Aorta (tissue), 5 donors: ENCODE data around the gene AMIGO1. TPM values are rescaled to one million over a fixed set of nuclear protein-coding genes. Genes with fewer than 3 reads are reported as not detected.

Experiments
- ATAC-seq: fragments of 200-7000 bp; cut with Tn5 transposase; one replicate; pipeline ENCODE4 v1.9.1; 2022; ENCODE audit warnings: moderate library complexity; ENCODE audit not compliant: low FRiP score
- DNase-seq, 2 donors: peaks; one replicate each; pipeline ENCODE4 v3.0.0-alpha.2; 2020
- H3K27ac ChIP-seq, 2 donors: one replicate each; pipeline ENCODE4 v1.5.1; 2013; ENCODE audit warnings: low read length in 2 of 2, mild to moderate bottlenecking in 2 of 2, moderate library complexity in 2 of 2, control low read depth in 1 of 2, inconsistent platforms in 1 of 2, low read depth in 1 of 2
- H3K27me3 ChIP-seq, 2 donors: one replicate each; pipeline ENCODE4 v1.6.1; 2013; ENCODE audit warnings: control low read depth in 1 of 2, low read length in 1 of 2, mild to moderate bottlenecking in 1 of 2, moderate library complexity in 1 of 2; ENCODE audit not compliant: insufficient read depth in 2 of 2, control insufficient read depth in 1 of 2
- H3K36me3 ChIP-seq, 2 donors: one replicate each; pipeline ENCODE4 v1.6.1; 2013; ENCODE audit warnings: control low read depth in 1 of 2, low read length in 1 of 2, mild to moderate bottlenecking in 1 of 2; ENCODE audit not compliant: insufficient read depth in 2 of 2, control insufficient read depth in 1 of 2
- H3K4me1 ChIP-seq, 2 donors: one replicate each; pipeline ENCODE4 v1.6.1; 2013; ENCODE audit warnings: low read length in 2 of 2, control low read depth in 1 of 2, mild to moderate bottlenecking in 1 of 2, moderate library complexity in 1 of 2; ENCODE audit not compliant: insufficient read depth in 2 of 2, control insufficient read depth in 1 of 2
- H3K4me3 ChIP-seq, 2 donors: one replicate each; pipeline ENCODE4 v1.5.1; 2013; ENCODE audit warnings: low read length in 2 of 2, control low read depth in 1 of 2, mild to moderate bottlenecking in 1 of 2
- H3K9me3 ChIP-seq: one replicate; pipeline ENCODE4 v1.6.1; 2013; ENCODE audit warnings: mild to moderate bottlenecking, low read length; ENCODE audit not compliant: control insufficient read depth
- WGBS, 2 donors: extraction: QIAGEN DNeasy Blood & Tissue Kit; methylation state at CpG; one replicate each; pipeline ENCODE4 v1.1.7; 2013; 5-methylcytosine and 5-hydroxymethylcytosine counted together
- intact Hi-C, 2 donors: fragments of 100-400 bp; cut with DNase I; formaldehyde crosslinking; loops; one replicate each; pipeline versions ENCODE4 v1.14.2 to v1.15.0; 2022
- polyA plus RNA-seq, 2 donors: library from polyadenylated mRNA; stranded (reverse); fragments of 200-250 nt; gene quantifications; one replicate each; pipeline ENCODE4 v1.2.3, GENCODE V29; 2013
- total RNA-seq, 2 donors: library from RNA; stranded (reverse); fragmentation: NEBNext Ultra II Directional; extraction: Animal tissue kit (Norgen Biotek cat#: 25700); gene quantifications; one replicate each; pipeline ENCODE4 v1.2.1, GENCODE V29; 2021
- donor health status: healthy with polysubstance abuse.
- donor health status: Bipolar disorder and iron deficiency.
- donor health status: DM: no; HTN: no; CAD: no.
- donor health status: DM: no; HTN: no; CAD: no.
- donor health status: DM: yes; HTN: yes; CAD: no.

The AMIGO1 gene
- total and polyA plus RNA-seq, 4 donors, result 3.1 to 7.7 (median 4.2) TPM

GRCh38 chr1:109467301-109467777 is 42.2 kb downstream of the AMIGO1 start:
- intact Hi-C loops, result no loop called here

DNA sequence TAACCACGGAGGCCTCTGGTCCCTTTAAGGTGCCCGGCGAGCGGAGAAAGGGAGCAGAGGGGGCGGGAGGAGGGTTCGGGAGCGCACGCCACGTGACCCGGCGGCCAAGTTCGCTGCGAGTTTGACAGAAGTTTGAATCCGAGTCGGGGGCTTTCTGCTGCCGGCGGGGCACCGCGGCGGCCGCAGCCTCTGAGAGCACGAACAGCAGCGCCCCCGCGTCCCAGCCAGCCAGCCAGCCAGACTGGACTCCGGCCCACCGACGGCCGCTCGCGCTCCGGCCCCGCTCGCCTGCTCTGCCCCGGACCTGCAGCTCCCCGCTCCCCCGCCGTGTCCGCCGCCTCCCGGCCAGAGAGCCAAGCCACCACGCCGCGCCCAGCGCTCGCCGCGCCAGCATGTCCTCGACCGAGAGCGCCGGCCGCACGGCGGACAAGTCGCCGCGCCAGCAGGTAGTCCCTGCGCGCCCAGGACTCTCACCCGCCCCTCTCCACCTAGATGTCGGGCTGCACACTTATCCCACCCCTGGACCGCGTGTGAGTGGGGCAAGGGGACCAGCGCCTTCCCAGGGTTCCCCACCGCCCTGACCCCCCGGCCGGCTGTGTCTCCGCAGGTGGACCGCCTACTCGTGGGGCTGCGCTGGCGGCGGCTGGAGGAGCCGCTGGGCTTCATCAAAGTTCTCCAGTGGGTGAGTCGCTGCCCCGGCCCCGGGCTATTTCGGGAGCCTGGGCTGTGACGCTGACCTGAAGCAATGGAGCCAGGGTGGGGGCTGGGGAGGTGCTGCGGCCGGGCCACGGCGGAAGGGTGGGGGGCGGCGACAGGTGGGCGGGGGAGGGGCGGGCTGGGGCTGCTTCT is 42.9 kb downstream of the AMIGO1 start, which contains the start of gene SYPL2:
TSS of gene SYPL2 (plus strand) at position 95 of the 849 bp plus-strand sequence. CDS start at position 393, 298 bp downstream.
- DNase-seq (peak; percentile 71 to 90), ATAC-seq (peak; percentile 87)
- Histone ChIP-seq H3K9me3 (no peaks in the 10 kb centered on the region), H3K4me3 (peak within 1 kb of the TSS; percentile 51 to 74), H3K4me1 (no peaks in the 10 kb centered on the region), H3K27ac (peak within 1 kb of the TSS in 1 of 2 donors; percentile 62), H3K36me3 (no peaks in the 10 kb centered on the region), H3K27me3 (no peaks in the 10 kb centered on the region)
- WGBS, 2 donors, result 1% methylated on average over 81 to 88 of the region's 88 CpGs
- intact Hi-C loops, result no loop called here

More at GRCh38 chr1:109467301-109467777, 42.2 kb downstream of the AMIGO1 start:
- Histone ChIP-seq H3K9me3 (no peaks in the 10 kb centered on the region), H3K36me3 (no peaks in the 10 kb centered on the region), H3K4me3 (peak overlapping the region; percentile 51 to 74), H3K27ac (peak overlapping the region in 1 of 2 donors; percentile 37), H3K27me3 (no peaks in the 10 kb centered on the region), H3K4me1 (no peaks in the 10 kb centered on the region)
- 9 to 20% methylated on average over 22 to 23 of the region's 23 CpGs for WGBS, 2 donors
- DNase-seq (no peak), ATAC-seq (peak; percentile 30)

DNA sequence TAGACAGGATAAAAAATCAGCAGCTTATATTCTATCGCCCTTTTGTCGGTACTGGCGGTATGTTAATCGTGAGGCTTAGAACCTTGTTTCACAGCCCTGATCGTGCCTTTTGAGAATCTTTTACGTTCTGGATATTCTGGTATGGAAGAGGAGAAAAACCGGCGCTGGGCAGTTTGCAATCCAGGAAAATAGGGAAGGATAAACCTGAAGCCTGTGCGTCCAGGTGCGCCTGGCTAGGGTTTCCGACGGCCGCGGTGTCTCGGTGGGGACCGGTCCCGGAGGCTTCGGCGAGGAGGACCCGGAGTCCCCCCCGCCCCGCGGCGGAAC is 43.4 kb downstream of the AMIGO1 start:
- intact Hi-C loops, result no loop called here
- Histone ChIP-seq H3K36me3 (no peaks in the 10 kb centered on the region), H3K27me3 (no peaks in the 10 kb centered on the region), H3K4me1 (no peaks in the 10 kb centered on the region), H3K4me3 (peak overlapping the region; percentile 51 to 74), H3K9me3 (no peaks in the 10 kb centered on the region), H3K27ac (peak overlapping the region in 1 of 2 donors; percentile 62)
- no peak for ATAC-seq
- WGBS, 2 donors, result 1 to 2% methylated on average over 23 to 24 of the region's 24 CpGs
- no peak for DNase-seq

DNA sequence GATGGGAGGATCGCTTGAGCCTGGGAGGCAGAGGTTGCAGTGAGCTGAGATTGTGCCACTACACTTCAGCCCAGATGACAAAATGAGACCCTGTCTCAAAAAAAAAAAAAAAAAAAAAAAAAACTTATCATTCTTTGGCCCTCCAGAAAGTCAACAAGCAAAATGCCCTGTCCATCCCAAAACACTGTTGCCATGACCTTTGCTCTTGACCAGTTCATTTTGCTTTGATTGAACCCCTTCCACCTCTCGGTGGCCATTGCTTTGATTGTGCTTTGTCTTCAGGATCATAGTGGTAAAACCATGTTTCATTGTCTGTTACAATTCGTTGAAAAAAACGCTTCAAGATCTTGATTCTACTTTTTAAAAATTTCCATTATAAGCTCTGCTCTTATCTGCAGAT is 51.7 kb downstream of the AMIGO1 start:
- Histone ChIP-seq H3K4me1 (no peaks in the 10 kb centered on the region), H3K36me3 (no peaks in the 10 kb centered on the region), H3K9me3 (no peaks in the 10 kb centered on the region), H3K4me3 (no peak overlapping the region), H3K27ac (no peak overlapping the region), H3K27me3 (no peaks in the 10 kb centered on the region)
- intact Hi-C loops, result no loop called here
- 70 to 74% methylated on average over 4 of the region's 4 CpGs for WGBS, 2 donors
- DNase-seq, result no peak
- no peak for ATAC-seq

DNA sequence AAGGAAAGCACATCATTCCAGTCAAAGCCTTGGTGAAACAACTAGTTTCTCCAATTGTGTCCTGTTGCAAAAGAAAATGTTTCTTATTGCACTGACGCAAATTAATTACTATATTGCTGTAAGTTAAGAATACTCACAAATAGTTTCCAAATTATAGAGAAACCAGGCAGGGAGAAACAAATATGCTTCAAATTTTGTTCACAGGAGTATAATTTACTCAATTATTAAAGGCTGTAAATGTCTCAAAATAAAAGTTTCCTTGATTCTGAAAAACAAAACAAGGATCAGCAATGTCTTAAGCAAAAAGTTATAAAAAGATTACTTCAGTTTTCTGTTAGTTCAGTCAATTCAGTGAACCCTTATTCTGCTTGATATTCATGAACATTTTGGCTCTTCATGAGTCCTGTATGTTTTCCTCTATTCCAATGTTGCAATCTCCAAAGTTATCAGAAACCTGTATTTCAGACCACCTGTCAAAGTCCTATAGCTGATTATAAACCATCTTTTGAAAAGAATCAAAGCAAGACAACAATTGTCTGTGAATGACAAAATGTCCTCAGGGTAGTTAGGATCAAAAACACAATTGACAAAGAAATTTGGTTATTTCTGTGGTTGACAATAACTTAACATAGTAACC is 54.9 kb downstream of the AMIGO1 start:
- intact Hi-C loops, result no loop called here
- WGBS, 2 donors, result 93 to 95% methylated on average over 1 of the region's 1 CpG

More for the DNA sequence above, 54.9 kb downstream of the AMIGO1 start:
- Histone ChIP-seq H3K4me1 (no peaks in the 10 kb centered on the region), H3K4me3 (no peak overlapping the region), H3K27me3 (no peaks in the 10 kb centered on the region), H3K27ac (no peak overlapping the region), H3K36me3 (no peaks in the 10 kb centered on the region), H3K9me3 (no peaks in the 10 kb centered on the region)
- DNase-seq (no peak), ATAC-seq (no peak)

Other genes starting within 250 kb of the AMIGO1 start
- 1 to 10 TPM; 2.2 to 4.2 TPM for gene PSRC1, start 226.6 kb downstream of the AMIGO1 start, total RNA-seq
- gene PSRC1, start 226.6 kb downstream of the AMIGO1 start, polyA plus RNA-seq, result 1 to 10 TPM; 1.3 to 7.8 TPM
- not detected for gene MYBPHL, start 202.7 kb downstream of the AMIGO1 start, total RNA-seq
- gene MYBPHL, start 202.7 kb downstream of the AMIGO1 start, polyA plus RNA-seq, result not detected
- 100 to 1,000 TPM; 119 to 310 TPM for gene SORT1, start 111.8 kb downstream of the AMIGO1 start, total RNA-seq
- 10 to 100 TPM; 47.3 to 74.6 TPM for gene SORT1, start 111.8 kb downstream of the AMIGO1 start, polyA plus RNA-seq
- gene PSMA5, start 83.3 kb downstream of the AMIGO1 start, total RNA-seq, result 10 to 100 TPM; 37.4 to 49.9 TPM
- 10 to 100 TPM; 39.1 to 57.1 TPM for gene PSMA5, start 83.3 kb downstream of the AMIGO1 start, polyA plus RNA-seq
- gene SYPL2, start 43.2 kb downstream of the AMIGO1 start, total RNA-seq, result 1 to 10 TPM; 5.9 to 6.2 TPM
- gene SYPL2, start 43.2 kb downstream of the AMIGO1 start, polyA plus RNA-seq, result 1 to 10 TPM; 1.4 to 2.8 TPM
- gene ATXN7L2, start 25.8 kb downstream of the AMIGO1 start, total RNA-seq, result 1 to 10 TPM; 3.8 to 4.2 TPM
- 10 to 100 TPM in 1 of 2 donors, under 1 TPM in 1; 0.63 to 12.5 TPM for gene ATXN7L2, start 25.8 kb downstream of the AMIGO1 start, polyA plus RNA-seq
- 10 to 100 TPM; 10.6 TPM for gene CYB561D1, start 15.6 kb downstream of the AMIGO1 start, total RNA-seq
- gene CYB561D1, start 15.6 kb downstream of the AMIGO1 start, polyA plus RNA-seq, result 1 to 10 TPM; 5.4 to 5.7 TPM
- gene GPR61, start 30.1 kb upstream of the AMIGO1 start, total RNA-seq, result not detected
- gene GPR61, start 30.1 kb upstream of the AMIGO1 start, polyA plus RNA-seq, result not detected
- 1 to 10 TPM; 7.0 to 8.2 TPM for gene GNAI3, start 38.9 kb upstream of the AMIGO1 start, total RNA-seq
- gene GNAI3, start 38.9 kb upstream of the AMIGO1 start, polyA plus RNA-seq, result 1 to 10 TPM; 3.0 to 3.3 TPM
- gene GNAT2, start 109.9 kb upstream of the AMIGO1 start, total RNA-seq, result not detected
- not detected for gene GNAT2, start 109.9 kb upstream of the AMIGO1 start, polyA plus RNA-seq
- gene AMPD2, start 110.1 kb upstream of the AMIGO1 start, total RNA-seq, result 10 to 100 TPM; 59.7 to 77.1 TPM
- 10 to 100 TPM; 19.8 to 85.9 TPM for gene AMPD2, start 110.1 kb upstream of the AMIGO1 start, polyA plus RNA-seq
- gene GSTM4, start 146.4 kb upstream of the AMIGO1 start, total RNA-seq, result 10 to 100 TPM; 15.0 to 29.8 TPM
- gene GSTM4, start 146.4 kb upstream of the AMIGO1 start, polyA plus RNA-seq, result 10 to 100 TPM; 33.8 to 53.1 TPM
- 100 to 1,000 TPM in 1 of 2 donors, 10 to 100 TPM in 1; 48.3 to 136 TPM for gene GSTM2, start 158.3 kb upstream of the AMIGO1 start, total RNA-seq
- gene GSTM2, start 158.3 kb upstream of the AMIGO1 start, polyA plus RNA-seq, result 100 to 1,000 TPM in 1 of 2 donors, 10 to 100 TPM in 1; 17.5 to 279 TPM
- 10 to 100 TPM in 1 of 2 donors, not detected in 1; 63.8 TPM for gene GSTM1, start 178.1 kb upstream of the AMIGO1 start, total RNA-seq
- 10 to 100 TPM; 42.4 to 54.4 TPM for gene GSTM1, start 178.1 kb upstream of the AMIGO1 start, polyA plus RNA-seq
- 10 to 100 TPM in 1 of 2 donors, 1 to 10 TPM in 1; 5.7 to 23.4 TPM for gene GSTM5, start 202.5 kb upstream of the AMIGO1 start, total RNA-seq
- 10 to 100 TPM in 1 of 2 donors, 1 to 10 TPM in 1; 8.6 to 10.8 TPM for gene GSTM5, start 202.5 kb upstream of the AMIGO1 start, polyA plus RNA-seq
- gene GSTM3, start 231.3 kb upstream of the AMIGO1 start, total RNA-seq, result 10 to 100 TPM; 17.9 to 56.5 TPM
- 100 to 1,000 TPM in 1 of 2 donors, 10 to 100 TPM in 1; 75.7 to 146 TPM for gene GSTM3, start 231.3 kb upstream of the AMIGO1 start, polyA plus RNA-seq